ENCODE results near the gene PREX1. TPM values are rescaled to one million over a fixed set of nuclear protein-coding genes. Genes with fewer than 3 reads are reported as not detected.

The PREX1 gene
- total RNA-seq, 1 donor = 14.1 TPM

DNA sequence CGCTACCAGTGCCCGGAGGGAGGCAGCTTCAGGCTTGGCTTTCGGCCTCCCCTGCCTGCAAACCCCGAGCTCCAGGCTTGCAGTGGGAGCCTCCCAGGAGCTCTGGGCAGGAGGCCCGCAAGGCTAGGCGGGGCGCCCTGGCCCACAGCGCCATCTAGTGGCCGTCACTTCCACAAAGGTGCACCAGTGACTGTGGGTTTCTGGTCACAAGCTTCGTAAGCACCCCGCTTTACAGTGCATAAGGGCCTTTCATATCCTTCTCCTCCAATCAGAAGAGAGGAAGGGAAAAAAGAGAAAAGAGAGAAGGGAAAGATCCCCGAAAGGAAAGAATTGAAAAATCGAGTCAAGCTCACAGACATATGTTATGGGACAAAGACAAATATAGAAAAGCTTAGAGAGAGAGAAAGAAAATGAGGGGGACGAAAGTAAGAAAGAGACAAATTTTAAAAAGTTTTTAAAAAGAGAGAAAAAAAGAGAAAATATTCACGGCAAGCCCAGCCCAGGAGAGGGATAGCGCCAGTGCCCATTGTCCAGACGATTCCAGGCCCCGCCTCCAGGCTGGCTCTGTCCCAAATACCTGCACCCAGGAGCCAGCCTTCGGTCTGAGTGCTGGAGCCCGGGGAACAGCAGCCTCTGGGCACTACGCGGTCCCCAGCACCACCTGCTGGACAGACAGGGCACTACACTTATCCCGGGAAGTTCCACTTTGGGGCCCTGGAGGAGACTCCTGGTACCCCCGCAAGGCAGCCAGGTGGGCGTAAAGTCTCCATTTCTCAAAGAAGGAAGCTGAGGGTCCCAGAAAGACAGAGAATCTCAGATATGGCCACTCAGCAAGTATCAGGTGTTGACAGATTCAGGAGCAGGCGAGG lies 207.1 kb downstream of the PREX1 start:
- Histone ChIP-seq H3K27ac (ENCODE audit: low read depth, low read length) (no peak overlapping the region), H3K9me3 (ENCODE audit: low read depth, low read length) (no peaks in the 10 kb centered on the region), H4K20me1 (ENCODE audit: insufficient read depth, low read length) (no peaks in the 10 kb centered on the region), H2AFZ (ENCODE audit: low read length) (peak overlapping the region; percentile 2), H3K4me1 (ENCODE audit: insufficient read depth, low read length) (peaks cover 9% of the 10 kb centered on the region), H3K36me3 (ENCODE audit: insufficient read depth, low read length) (no peaks in the 10 kb centered on the region), H3K79me2 (ENCODE audit: insufficient read depth, low read length) (no peaks in the 10 kb centered on the region), H3K27me3 (ENCODE audit: insufficient read depth, low read length) (peaks cover 4% of the 10 kb centered on the region), H3K4me3 (ENCODE audit: insufficient read depth, low read length) (peak overlapping the region; percentile 52), H3K4me2 (ENCODE audit: insufficient read depth, low read length) (peak overlapping the region; percentile 76)
- TF ChIP-seq, protein P1, sequence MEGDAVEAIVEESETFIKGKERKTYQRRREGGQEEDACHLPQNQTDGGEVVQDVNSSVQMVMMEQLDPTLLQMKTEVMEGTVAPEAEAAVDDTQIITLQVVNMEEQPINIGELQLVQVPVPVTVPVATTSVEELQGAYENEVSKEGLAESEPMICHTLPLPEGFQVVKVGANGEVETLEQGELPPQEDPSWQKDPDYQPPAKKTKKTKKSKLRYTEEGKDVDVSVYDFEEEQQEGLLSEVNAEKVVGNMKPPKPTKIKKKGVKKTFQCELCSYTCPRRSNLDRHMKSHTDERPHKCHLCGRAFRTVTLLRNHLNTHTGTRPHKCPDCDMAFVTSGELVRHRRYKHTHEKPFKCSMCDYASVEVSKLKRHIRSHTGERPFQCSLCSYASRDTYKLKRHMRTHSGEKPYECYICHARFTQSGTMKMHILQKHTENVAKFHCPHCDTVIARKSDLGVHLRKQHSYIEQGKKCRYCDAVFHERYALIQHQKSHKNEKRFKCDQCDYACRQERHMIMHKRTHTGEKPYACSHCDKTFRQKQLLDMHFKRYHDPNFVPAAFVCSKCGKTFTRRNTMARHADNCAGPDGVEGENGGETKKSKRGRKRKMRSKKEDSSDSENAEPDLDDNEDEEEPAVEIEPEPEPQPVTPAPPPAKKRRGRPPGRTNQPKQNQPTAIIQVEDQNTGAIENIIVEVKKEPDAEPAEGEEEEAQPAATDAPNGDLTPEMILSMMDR (IDR thresholded peaks at IDR 0.05; ENCODE audit: extremely low read depth, low read depth, low read length) = peak; percentile 77
- peak; percentile 97 for DNase-seq (ENCODE audit: insufficient read length, low spot score, missing footprints)

DNA sequence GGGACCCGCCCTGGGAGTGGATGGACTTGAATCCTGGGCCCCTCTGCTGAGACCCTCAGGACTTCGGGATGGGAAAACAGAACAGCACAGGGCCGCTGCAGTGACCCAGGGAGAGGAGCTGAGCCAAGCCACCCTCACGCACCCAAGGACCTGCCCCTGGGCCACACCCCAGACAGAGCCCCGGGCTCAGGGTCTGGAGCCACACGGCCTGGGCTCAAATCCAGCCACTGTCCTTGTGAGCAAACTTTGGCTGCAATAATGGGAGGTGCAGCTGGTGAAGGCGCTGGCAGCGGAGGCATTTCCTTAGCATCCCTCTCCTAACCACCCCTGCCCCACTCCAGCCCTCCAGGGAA lies 207.7 kb downstream of the PREX1 start:
- Histone ChIP-seq H2AFZ (ENCODE audit: low read length) (no peak overlapping the region), H4K20me1 (ENCODE audit: insufficient read depth, low read length) (no peaks in the 10 kb centered on the region), H3K9me3 (ENCODE audit: low read depth, low read length) (no peaks in the 10 kb centered on the region), H3K4me3 (ENCODE audit: insufficient read depth, low read length) (no peak overlapping the region), H3K79me2 (ENCODE audit: insufficient read depth, low read length) (no peaks in the 10 kb centered on the region), H3K27ac (ENCODE audit: low read depth, low read length) (no peak overlapping the region), H3K36me3 (ENCODE audit: insufficient read depth, low read length) (no peaks in the 10 kb centered on the region), H3K4me2 (ENCODE audit: insufficient read depth, low read length) (peak overlapping the region; percentile 76), H3K4me1 (ENCODE audit: insufficient read depth, low read length) (peaks cover 9% of the 10 kb centered on the region), H3K27me3 (ENCODE audit: insufficient read depth, low read length) (peaks cover 4% of the 10 kb centered on the region)
- TF ChIP-seq, protein P1 (IDR thresholded peaks at IDR 0.05; ENCODE audit: extremely low read depth, low read depth, low read length) = no peak
- DNase-seq (ENCODE audit: insufficient read length, low spot score, missing footprints) = no peak

DNA sequence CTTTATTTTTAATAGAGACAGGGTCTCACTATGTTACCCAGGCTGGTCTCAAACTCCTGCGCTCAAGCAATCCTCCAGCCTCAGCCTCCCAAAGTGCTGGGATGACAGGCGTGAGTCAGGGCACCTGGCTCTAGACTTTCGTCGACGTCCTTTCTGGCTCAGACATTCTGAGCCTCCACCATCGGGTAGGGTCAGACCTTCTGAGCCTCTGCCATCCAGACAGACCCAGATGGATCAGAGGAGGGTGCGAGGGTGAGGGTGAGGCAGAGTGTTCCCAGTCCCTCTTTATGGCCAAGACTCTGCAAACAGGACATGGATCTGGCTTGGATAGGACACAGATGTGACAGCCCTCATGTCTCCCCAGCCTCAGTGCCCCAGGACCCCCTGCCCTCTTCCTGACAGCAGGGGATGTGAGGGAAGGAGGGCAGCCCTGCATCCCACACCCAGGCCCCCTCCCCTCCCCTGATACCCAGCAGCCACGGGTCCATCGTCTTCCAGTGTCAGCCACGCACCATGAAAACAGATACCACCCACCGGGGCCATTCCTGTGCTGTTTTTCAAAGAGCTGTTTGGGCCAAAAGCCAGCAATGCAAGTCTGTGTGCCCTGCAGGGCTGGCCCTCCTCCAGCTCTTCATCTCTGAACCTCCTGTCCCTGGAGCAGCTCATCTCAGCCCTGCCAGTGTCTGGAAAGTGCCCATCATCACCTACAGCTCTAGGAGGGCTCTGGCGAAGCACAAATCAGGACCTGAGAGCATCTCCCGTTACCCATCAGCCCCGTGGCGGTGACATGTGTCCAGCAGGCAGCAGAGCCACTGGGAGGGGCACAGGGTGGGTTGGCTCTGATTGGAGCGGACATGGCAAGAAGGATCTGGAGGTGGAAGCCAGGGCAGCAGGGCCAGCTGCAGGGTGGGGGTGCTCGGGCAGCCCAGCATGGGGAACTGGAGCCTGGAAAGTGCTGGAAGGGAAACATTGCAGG lies 208.4 kb downstream of the PREX1 start:
- H3K9me3 ChIP-seq (ENCODE audit: low read depth, low read length) = no peaks in the 10 kb centered on the region
- H3K36me3 ChIP-seq (ENCODE audit: insufficient read depth, low read length) = no peaks in the 10 kb centered on the region
- H3K27me3 ChIP-seq (ENCODE audit: insufficient read depth, low read length) = peaks cover 4% of the 10 kb centered on the region
- peak; percentile 45 for DNase-seq (ENCODE audit: insufficient read length, low spot score, missing footprints)
- H3K4me1 ChIP-seq (ENCODE audit: insufficient read depth, low read length) = peaks cover 9% of the 10 kb centered on the region
- no peak overlapping the region for H3K4me2 ChIP-seq (ENCODE audit: insufficient read depth, low read length)
- no peak overlapping the region for H3K27ac ChIP-seq (ENCODE audit: low read depth, low read length)
- no peaks in the 10 kb centered on the region for H4K20me1 ChIP-seq (ENCODE audit: insufficient read depth, low read length)
- no peak overlapping the region for H3K4me3 ChIP-seq (ENCODE audit: insufficient read depth, low read length)
- TF ChIP-seq, protein P1 (IDR thresholded peaks at IDR 0.05; ENCODE audit: extremely low read depth, low read depth, low read length) = no peak
- no peaks in the 10 kb centered on the region for H3K79me2 ChIP-seq (ENCODE audit: insufficient read depth, low read length)
- H2AFZ ChIP-seq (ENCODE audit: low read length) = no peak overlapping the region

All from osteoblast (primary cell).